Measurements from ENCODE around the gene CFAP65. TPM values are rescaled to one million over a fixed set of nuclear protein-coding genes. Genes with fewer than 3 reads are reported as not detected.
A peak's percentile ranks its signal among the peaks of the same experiment; 100 is the strongest.

Gene CFAP65
- total and polyA plus RNA-seq, 9 of the 15 experiments (the other 6 are each of a cell fraction or from before 2014, with no cell fraction given), result not detected

DNA sequence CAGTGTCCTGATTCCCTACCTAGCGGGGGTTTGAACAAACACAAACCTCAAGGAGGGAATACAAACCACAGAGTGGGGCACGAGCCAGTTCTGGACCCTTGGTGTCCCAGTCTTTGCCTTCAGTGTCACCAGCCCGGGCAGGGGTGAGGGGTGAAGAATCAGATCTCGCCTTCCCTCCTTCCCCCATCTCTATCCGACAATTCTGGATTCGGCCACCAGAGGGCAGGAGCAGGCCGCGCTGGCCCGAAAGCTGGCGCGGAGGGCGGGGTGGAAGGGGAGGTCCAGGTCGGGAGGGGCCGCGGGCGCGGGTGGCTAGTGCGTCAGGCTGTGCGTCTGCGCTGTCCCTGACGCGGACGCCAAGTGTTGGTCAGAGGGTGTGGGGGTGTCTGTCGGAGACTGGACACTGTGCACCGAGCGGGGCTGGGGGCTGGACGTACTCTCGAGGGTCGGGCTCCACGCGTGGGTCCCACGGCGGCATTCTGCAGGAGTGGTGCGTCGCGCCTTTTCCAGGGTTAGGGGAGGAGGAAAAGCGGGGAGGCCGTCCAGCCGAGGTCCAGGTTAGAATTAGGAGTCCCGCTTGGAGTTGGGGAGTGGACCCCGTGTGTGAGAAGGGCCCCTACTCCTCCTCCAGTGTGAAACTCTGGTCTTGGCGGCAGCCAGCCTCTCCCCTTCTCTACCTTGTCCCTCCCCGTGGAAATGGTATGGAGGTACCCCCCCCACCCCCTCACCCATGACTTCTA, 45.2 kb downstream of the CFAP65 start (continued):
- TF ChIP-seq, protein P1, sequence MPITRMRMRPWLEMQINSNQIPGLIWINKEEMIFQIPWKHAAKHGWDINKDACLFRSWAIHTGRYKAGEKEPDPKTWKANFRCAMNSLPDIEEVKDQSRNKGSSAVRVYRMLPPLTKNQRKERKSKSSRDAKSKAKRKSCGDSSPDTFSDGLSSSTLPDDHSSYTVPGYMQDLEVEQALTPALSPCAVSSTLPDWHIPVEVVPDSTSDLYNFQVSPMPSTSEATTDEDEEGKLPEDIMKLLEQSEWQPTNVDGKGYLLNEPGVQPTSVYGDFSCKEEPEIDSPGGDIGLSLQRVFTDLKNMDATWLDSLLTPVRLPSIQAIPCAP (CRISPR knock-in tag; IDR thresholded peaks at IDR 0.05; ENCODE audit: borderline replicate concordance), result no peak
- TF ChIP-seq, protein P2, sequence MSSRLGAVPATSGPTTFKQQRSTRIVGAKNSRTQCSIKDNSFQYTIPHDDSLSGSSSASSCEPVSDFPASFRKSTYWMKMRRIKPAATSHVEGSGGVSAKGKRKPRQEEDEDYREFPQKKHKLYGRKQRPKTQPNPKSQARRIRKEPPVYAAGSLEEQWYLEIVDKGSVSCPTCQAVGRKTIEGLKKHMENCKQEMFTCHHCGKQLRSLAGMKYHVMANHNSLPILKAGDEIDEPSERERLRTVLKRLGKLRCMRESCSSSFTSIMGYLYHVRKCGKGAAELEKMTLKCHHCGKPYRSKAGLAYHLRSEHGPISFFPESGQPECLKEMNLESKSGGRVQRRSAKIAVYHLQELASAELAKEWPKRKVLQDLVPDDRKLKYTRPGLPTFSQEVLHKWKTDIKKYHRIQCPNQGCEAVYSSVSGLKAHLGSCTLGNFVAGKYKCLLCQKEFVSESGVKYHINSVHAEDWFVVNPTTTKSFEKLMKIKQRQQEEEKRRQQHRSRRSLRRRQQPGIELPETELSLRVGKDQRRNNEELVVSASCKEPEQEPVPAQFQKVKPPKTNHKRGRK (tag; IDR thresholded peaks at IDR 0.05), result no peak
- TF ChIP-seq ERF (CRISPR knock-in tag; IDR thresholded peaks at IDR 0.05) (no peak), FIP1L1 (IDR thresholded peaks at IDR 0.05; ENCODE audit: low read depth, low read length, poor library complexity, severe bottlenecking) (no peak), NR2F6 (CRISPR knock-in tag; IDR thresholded peaks at IDR 0.05) (no peak), ELF2 (CRISPR knock-in tag; IDR thresholded peaks at IDR 0.05) (no peak), NR1H2 (CRISPR knock-in tag; IDR thresholded peaks at IDR 0.05) (no peak), JUND (IDR thresholded peaks at IDR 0.05; ENCODE audit: borderline replicate concordance, low read depth, low read length) (0 out of 2 replicates have a peak, but pooled peaks have one; percentile 9), JUND (tag; IDR thresholded peaks at IDR 0.05; ENCODE audit: borderline replicate concordance, low read depth, low read length) (no peak; the same call in 2 of the 3 replicates), ZBTB8A (IDR thresholded peaks at IDR 0.05; ENCODE audit: partially characterized antibody) (no peak), ZNF143 (CRISPR knock-in tag; IDR thresholded peaks at IDR 0.05) (no peak), PTTG1 (tag; IDR thresholded peaks at IDR 0.05; ENCODE audit: low read depth) (no peak), MEF2A (IDR thresholded peaks at IDR 0.05; ENCODE audit: control insufficient read depth, low read depth, low read length) (no peak), PURB (CRISPR knock-in tag; IDR thresholded peaks at IDR 0.05; ENCODE audit: low read depth) (no peak), ZFP30 (CRISPR knock-in tag; IDR thresholded peaks at IDR 0.05; ENCODE audit: borderline replicate concordance) (no peak), U2AF2 (optimal IDR thresholded peaks at IDR 0.05; ENCODE audit: low read depth, low read length) (no peak), DNMT1 (IDR thresholded peaks at IDR 0.05) (no peak), PYGO2 (tag; IDR thresholded peaks at IDR 0.05) (no peak), CHD1 (IDR thresholded peaks at IDR 0.05; ENCODE audit: low read length) (no peak), HCFC1 (IDR thresholded peaks at IDR 0.05; ENCODE audit: low read depth, low read length) (peak; percentile 34; the same call in 1 of the 2 replicates)
- TF ChIP-seq, protein P3, sequence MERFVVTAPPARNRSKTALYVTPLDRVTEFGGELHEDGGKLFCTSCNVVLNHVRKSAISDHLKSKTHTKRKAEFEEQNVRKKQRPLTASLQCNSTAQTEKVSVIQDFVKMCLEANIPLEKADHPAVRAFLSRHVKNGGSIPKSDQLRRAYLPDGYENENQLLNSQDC (CRISPR knock-in tag; IDR thresholded peaks at IDR 0.05), result no peak
- TF ChIP-seq, protein P4, sequence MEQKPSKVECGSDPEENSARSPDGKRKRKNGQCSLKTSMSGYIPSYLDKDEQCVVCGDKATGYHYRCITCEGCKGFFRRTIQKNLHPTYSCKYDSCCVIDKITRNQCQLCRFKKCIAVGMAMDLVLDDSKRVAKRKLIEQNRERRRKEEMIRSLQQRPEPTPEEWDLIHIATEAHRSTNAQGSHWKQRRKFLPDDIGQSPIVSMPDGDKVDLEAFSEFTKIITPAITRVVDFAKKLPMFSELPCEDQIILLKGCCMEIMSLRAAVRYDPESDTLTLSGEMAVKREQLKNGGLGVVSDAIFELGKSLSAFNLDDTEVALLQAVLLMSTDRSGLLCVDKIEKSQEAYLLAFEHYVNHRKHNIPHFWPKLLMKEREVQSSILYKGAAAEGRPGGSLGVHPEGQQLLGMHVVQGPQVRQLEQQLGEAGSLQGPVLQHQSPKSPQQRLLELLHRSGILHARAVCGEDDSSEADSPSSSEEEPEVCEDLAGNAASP (IDR thresholded peaks at IDR 0.05), result no peak
- TF ChIP-seq, protein P5, sequence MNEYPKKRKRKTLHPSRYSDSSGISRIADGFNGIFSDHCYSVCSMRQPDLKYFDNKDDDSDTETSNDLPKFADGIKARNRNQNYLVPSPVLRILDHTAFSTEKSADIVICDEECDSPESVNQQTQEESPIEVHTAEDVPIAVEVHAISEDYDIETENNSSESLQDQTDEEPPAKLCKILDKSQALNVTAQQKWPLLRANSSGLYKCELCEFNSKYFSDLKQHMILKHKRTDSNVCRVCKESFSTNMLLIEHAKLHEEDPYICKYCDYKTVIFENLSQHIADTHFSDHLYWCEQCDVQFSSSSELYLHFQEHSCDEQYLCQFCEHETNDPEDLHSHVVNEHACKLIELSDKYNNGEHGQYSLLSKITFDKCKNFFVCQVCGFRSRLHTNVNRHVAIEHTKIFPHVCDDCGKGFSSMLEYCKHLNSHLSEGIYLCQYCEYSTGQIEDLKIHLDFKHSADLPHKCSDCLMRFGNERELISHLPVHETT (CRISPR knock-in tag; conservative IDR thresholded peaks at IDR 0.05 in 1 of 2, IDR thresholded peaks at IDR 0.05 in 1 of 2), result no peak

All from K562 (cell line).